ENCODE measurements around the gene GIGYF2.

GIGYF2 gene

DNA sequence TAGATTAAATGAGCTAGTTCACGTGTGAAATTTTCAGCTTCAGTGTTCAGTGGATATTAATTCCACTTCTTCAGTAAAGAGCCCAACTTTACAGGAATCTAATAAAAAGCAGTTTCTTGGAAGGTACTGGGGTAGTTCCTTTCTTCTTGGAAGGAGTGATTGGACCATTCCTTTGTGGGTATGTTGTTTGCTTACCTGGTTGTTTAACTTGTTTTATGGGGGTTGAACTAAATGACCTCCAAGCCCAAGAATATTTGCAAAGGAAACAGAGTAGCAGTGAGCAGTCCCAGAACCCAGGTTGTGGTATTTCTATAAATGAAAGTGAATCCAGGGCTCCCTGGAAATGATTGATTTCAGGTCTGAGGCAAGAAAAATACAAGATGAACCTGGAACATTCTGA is 47.8 kb downstream of the GIGYF2 start:
- Histone ChIP-seq H3K79me1 (ENCODE audit: low read length) (peaks cover 2% of the 10 kb centered on the region), H3K36me3 (ENCODE audit: control insufficient read depth, insufficient read depth, low read length) (no peaks in the 10 kb centered on the region), H3K9ac (ENCODE audit: low read length) (no peak overlapping the region), H3K56ac (ENCODE audit: low read length) (no peak overlapping the region), H2BK120ac (ENCODE audit: low read depth, low read length) (no peak overlapping the region), H3K4me2 (ENCODE audit: low read length) (no peak overlapping the region), H3K79me2 (ENCODE audit: control insufficient read depth, insufficient read depth, low read length) (no peaks in the 10 kb centered on the region), H3K23ac (ENCODE audit: low read length) (no peak overlapping the region), H3K27me3 (ENCODE audit: insufficient read depth, low read length, poor library complexity) (no peaks in the 10 kb centered on the region), H3K27ac (ENCODE audit: low read depth, low read length) (no peak overlapping the region), H2BK5ac (ENCODE audit: low read length) (no peak overlapping the region), H4K8ac (ENCODE audit: low read depth, low read length) (no peak overlapping the region), H3K4me3 (ENCODE audit: low read length) (no peak overlapping the region), H4K5ac (ENCODE audit: low read length) (no peak overlapping the region), H3K4me1 (ENCODE audit: control insufficient read depth, low read depth, low read length) (peaks cover 2% of the 10 kb centered on the region), H3K4ac (ENCODE audit: low read depth, low read length) (no peak overlapping the region), H3K18ac (ENCODE audit: low read length) (no peak overlapping the region), H2AK5ac (ENCODE audit: low read length) (no peak overlapping the region), H2BK15ac (replicated peaks; ENCODE audit: low read depth) (no peak overlapping the region)
- no peak for DNase-seq
- WGBS (ENCODE audit: extremely low coverage, insufficient coverage, low lambda C conversion rate) = no CpG with 5 or more reads among the region's 1 CpG

DNA sequence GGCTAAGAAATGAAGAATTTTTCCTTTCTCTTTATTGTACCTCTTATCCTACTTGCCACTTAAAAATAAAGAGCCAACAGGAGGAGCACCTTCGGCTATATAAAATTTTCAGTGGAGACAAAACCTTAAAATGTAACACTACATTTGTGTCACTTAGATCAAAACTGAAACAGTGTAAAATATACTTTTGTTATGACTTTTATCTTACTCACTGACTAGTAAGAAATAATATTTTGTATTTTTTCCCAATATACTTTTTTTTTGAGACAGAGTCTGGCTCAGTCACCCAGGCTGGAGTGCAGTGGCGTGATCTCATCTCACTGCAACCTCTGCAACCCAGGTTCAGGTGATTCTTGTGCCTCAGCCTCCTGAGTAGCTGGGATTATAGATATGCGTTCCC is 50.9 kb downstream of the GIGYF2 start:
- Histone ChIP-seq H3K4me3 (ENCODE audit: low read length) (no peak overlapping the region), H2BK15ac (replicated peaks; ENCODE audit: low read depth) (no peak overlapping the region), H3K27ac (ENCODE audit: low read depth, low read length) (no peak overlapping the region), H3K4me1 (ENCODE audit: control insufficient read depth, low read depth, low read length) (no peaks in the 10 kb centered on the region), H3K4me2 (ENCODE audit: low read length) (no peak overlapping the region), H2BK120ac (ENCODE audit: low read depth, low read length) (no peak overlapping the region), H3K79me1 (ENCODE audit: low read length) (no peaks in the 10 kb centered on the region), H3K27me3 (ENCODE audit: insufficient read depth, low read length, poor library complexity) (no peaks in the 10 kb centered on the region), H3K9ac (ENCODE audit: low read length) (no peak overlapping the region), H3K23ac (ENCODE audit: low read length) (no peak overlapping the region), H3K36me3 (ENCODE audit: control insufficient read depth, insufficient read depth, low read length) (no peaks in the 10 kb centered on the region), H3K4ac (ENCODE audit: low read depth, low read length) (no peak overlapping the region), H4K5ac (ENCODE audit: low read length) (no peak overlapping the region), H2BK5ac (ENCODE audit: low read length) (no peak overlapping the region), H3K79me2 (ENCODE audit: control insufficient read depth, insufficient read depth, low read length) (no peaks in the 10 kb centered on the region), H2AK5ac (ENCODE audit: low read length) (no peak overlapping the region), H3K18ac (ENCODE audit: low read length) (no peak overlapping the region), H3K56ac (ENCODE audit: low read length) (no peak overlapping the region), H4K8ac (ENCODE audit: low read depth, low read length) (no peak overlapping the region)
- WGBS (ENCODE audit: extremely low coverage, insufficient coverage, low lambda C conversion rate) = no CpG with 5 or more reads among the region's 3 CpGs
- no peak for DNase-seq

DNA sequence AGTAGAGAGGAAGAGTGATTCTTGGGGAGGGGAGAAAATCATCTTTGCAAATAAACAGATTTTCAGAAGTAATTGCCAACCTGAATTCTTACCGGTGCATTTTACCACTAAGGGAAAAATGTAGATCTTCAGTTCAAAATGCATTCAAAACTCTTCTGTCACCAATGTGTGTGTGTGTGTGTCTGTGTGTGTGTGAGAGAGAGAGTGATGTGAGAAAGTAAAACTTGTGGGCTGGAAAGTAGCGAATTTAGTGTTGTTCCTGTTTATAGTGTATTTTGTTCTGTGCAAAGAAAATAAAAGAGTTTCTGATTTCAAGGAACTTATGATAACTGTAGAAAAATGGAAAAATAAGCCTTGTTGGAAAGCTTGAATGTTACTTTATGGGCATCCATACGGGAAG is 52.2 kb downstream of the GIGYF2 start:
- Histone ChIP-seq H2AK5ac (ENCODE audit: low read length) (no peak overlapping the region), H2BK120ac (ENCODE audit: low read depth, low read length) (no peak overlapping the region), H3K79me1 (ENCODE audit: low read length) (no peaks in the 10 kb centered on the region), H4K5ac (ENCODE audit: low read length) (no peak overlapping the region), H3K27me3 (ENCODE audit: insufficient read depth, low read length, poor library complexity) (no peaks in the 10 kb centered on the region), H3K27ac (ENCODE audit: low read depth, low read length) (no peak overlapping the region), H3K79me2 (ENCODE audit: control insufficient read depth, insufficient read depth, low read length) (no peaks in the 10 kb centered on the region), H3K36me3 (ENCODE audit: control insufficient read depth, insufficient read depth, low read length) (no peaks in the 10 kb centered on the region), H2BK15ac (replicated peaks; ENCODE audit: low read depth) (no peak overlapping the region), H3K9ac (ENCODE audit: low read length) (no peak overlapping the region), H2BK5ac (ENCODE audit: low read length) (no peak overlapping the region), H3K18ac (ENCODE audit: low read length) (no peak overlapping the region), H3K4me1 (ENCODE audit: control insufficient read depth, low read depth, low read length) (no peaks in the 10 kb centered on the region), H3K4me2 (ENCODE audit: low read length) (no peak overlapping the region), H3K23ac (ENCODE audit: low read length) (no peak overlapping the region), H3K4me3 (ENCODE audit: low read length) (no peak overlapping the region), H3K4ac (ENCODE audit: low read depth, low read length) (no peak overlapping the region), H3K56ac (ENCODE audit: low read length) (no peak overlapping the region), H4K8ac (ENCODE audit: low read depth, low read length) (no peak overlapping the region)
- no peak for DNase-seq
- 100% methylated on average over 1 of the region's 3 CpGs for WGBS (ENCODE audit: extremely low coverage, insufficient coverage, low lambda C conversion rate)

DNA sequence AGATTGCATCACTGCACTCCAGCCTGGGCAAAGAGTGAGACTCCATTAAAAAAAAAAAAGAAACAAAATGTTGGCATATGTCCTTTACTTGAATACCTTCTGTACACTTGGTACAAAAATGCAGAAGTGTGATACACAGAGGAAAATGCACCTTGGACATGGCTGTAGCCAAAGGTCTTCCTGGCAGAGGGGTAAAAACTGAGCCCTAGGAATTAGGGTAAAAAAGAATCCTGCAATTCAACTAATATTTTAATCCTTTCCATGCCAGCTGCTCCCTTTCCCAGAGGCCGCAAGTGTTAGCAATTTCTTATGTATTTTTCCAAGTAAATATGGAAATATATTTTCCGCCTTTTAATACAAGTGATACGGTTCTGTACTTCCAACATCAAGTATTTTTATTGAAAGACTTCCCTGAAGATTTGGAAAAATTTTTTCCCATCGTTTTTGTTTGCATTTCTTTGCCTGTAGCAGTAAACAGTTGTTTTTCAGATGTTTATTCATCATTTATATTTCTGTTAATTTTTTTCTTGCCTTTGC is 53.1 kb downstream of the GIGYF2 start:
- Histone ChIP-seq H2BK15ac (replicated peaks; ENCODE audit: low read depth) (no peak overlapping the region), H3K4me2 (ENCODE audit: low read length) (no peak overlapping the region), H4K8ac (ENCODE audit: low read depth, low read length) (no peak overlapping the region), H3K79me1 (ENCODE audit: low read length) (no peaks in the 10 kb centered on the region), H4K5ac (ENCODE audit: low read length) (no peak overlapping the region), H3K27ac (ENCODE audit: low read depth, low read length) (no peak overlapping the region), H3K23ac (ENCODE audit: low read length) (no peak overlapping the region), H2AK5ac (ENCODE audit: low read length) (no peak overlapping the region), H3K36me3 (ENCODE audit: control insufficient read depth, insufficient read depth, low read length) (no peaks in the 10 kb centered on the region), H2BK5ac (ENCODE audit: low read length) (no peak overlapping the region), H3K4me1 (ENCODE audit: control insufficient read depth, low read depth, low read length) (no peaks in the 10 kb centered on the region), H3K79me2 (ENCODE audit: control insufficient read depth, insufficient read depth, low read length) (no peaks in the 10 kb centered on the region), H3K4me3 (ENCODE audit: low read length) (no peak overlapping the region), H2BK120ac (ENCODE audit: low read depth, low read length) (no peak overlapping the region), H3K27me3 (ENCODE audit: insufficient read depth, low read length, poor library complexity) (no peaks in the 10 kb centered on the region), H3K18ac (ENCODE audit: low read length) (no peak overlapping the region), H3K4ac (ENCODE audit: low read depth, low read length) (no peak overlapping the region), H3K56ac (ENCODE audit: low read length) (no peak overlapping the region), H3K9ac (ENCODE audit: low read length) (no peak overlapping the region)
- no peak for DNase-seq
- WGBS (ENCODE audit: extremely low coverage, insufficient coverage, low lambda C conversion rate) = no CpG with 5 or more reads among the region's 4 CpGs

DNA sequence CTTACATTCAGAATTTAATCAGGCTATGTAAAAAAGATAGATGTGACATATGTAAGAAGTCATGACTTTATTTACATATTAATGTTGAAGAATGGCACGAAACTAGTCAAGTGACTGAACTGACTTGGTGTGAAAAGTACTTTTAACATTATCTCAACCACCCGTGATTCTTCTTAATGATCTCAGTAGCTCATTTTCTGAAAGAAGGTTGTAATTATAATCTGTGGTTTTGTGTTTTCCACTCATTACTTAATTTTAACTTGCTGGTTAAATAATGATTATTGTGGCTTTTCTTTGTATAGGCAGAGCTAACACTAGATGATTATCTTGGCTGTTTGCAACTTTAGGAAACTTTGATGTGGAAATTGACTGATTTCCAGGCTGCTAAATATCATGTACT is 60.8 kb downstream of the GIGYF2 start:
- WGBS (ENCODE audit: extremely low coverage, insufficient coverage, low lambda C conversion rate) = no CpG with 5 or more reads among the region's 2 CpGs
- no peak overlapping the region for H2BK15ac ChIP-seq (replicated peaks; ENCODE audit: low read depth)
- H3K27ac ChIP-seq (ENCODE audit: low read depth, low read length) = no peak overlapping the region
- H3K79me1 ChIP-seq (ENCODE audit: low read length) = no peaks in the 10 kb centered on the region
- no peak overlapping the region for H3K4me2 ChIP-seq (ENCODE audit: low read length)
- H3K36me3 ChIP-seq (ENCODE audit: control insufficient read depth, insufficient read depth, low read length) = no peaks in the 10 kb centered on the region
- H3K4me3 ChIP-seq (ENCODE audit: low read length) = no peak overlapping the region
- H3K56ac ChIP-seq (ENCODE audit: low read length) = no peak overlapping the region
- no peak overlapping the region for H3K23ac ChIP-seq (ENCODE audit: low read length)
- no peak overlapping the region for H3K9ac ChIP-seq (ENCODE audit: low read length)
- H4K8ac ChIP-seq (ENCODE audit: low read depth, low read length) = no peak overlapping the region
- H2BK5ac ChIP-seq (ENCODE audit: low read length) = no peak overlapping the region
- H4K5ac ChIP-seq (ENCODE audit: low read length) = no peak overlapping the region
- H3K18ac ChIP-seq (ENCODE audit: low read length) = no peak overlapping the region
- H2BK120ac ChIP-seq (ENCODE audit: low read depth, low read length) = no peak overlapping the region
- H3K27me3 ChIP-seq (ENCODE audit: insufficient read depth, low read length, poor library complexity) = no peaks in the 10 kb centered on the region
- no peak for DNase-seq
- no peaks in the 10 kb centered on the region for H3K79me2 ChIP-seq (ENCODE audit: control insufficient read depth, insufficient read depth, low read length)
- H3K4ac ChIP-seq (ENCODE audit: low read depth, low read length) = no peak overlapping the region
- no peaks in the 10 kb centered on the region for H3K4me1 ChIP-seq (ENCODE audit: control insufficient read depth, low read depth, low read length)
- H2AK5ac ChIP-seq (ENCODE audit: low read length) = no peak overlapping the region

DNA sequence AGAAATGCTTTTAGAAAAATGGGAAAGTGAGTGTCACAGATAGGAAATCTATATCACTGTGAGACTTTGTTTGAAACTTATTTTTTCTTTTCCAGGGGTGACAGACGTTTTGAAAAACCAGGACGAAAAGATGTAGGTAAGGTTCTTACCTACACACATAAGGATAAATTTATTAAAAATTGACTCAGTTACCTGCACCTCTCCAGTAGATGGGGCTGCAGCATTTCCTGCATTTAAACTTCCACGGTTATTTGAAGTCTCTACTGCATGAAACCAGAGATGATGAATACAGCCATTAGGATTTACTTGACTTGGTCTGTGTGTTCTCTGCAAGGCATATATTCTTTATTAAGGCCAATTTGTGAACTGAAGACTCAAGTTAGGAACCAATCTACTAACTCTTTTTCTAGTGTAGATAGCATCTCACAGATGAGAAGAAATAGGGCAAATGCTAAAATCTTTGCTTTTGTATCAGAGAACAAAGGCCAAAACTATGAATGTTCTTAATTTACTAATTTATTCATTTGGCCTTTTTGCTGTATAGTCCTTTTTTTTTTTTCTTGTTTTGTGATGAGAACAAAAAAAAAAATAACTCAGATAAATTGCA is 64.3 kb downstream of the GIGYF2 start:
- Histone ChIP-seq H3K27me3 (ENCODE audit: insufficient read depth, low read length, poor library complexity) (no peaks in the 10 kb centered on the region), H3K79me2 (ENCODE audit: control insufficient read depth, insufficient read depth, low read length) (no peaks in the 10 kb centered on the region), H2BK15ac (replicated peaks; ENCODE audit: low read depth) (no peak overlapping the region), H3K4me1 (ENCODE audit: control insufficient read depth, low read depth, low read length) (no peaks in the 10 kb centered on the region), H3K79me1 (ENCODE audit: low read length) (no peaks in the 10 kb centered on the region), H2AK5ac (ENCODE audit: low read length) (no peak overlapping the region), H3K23ac (ENCODE audit: low read length) (no peak overlapping the region), H3K56ac (ENCODE audit: low read length) (no peak overlapping the region), H3K4me2 (ENCODE audit: low read length) (no peak overlapping the region), H3K18ac (ENCODE audit: low read length) (no peak overlapping the region), H4K5ac (ENCODE audit: low read length) (no peak overlapping the region), H3K4ac (ENCODE audit: low read depth, low read length) (no peak overlapping the region), H2BK5ac (ENCODE audit: low read length) (no peak overlapping the region), H3K9ac (ENCODE audit: low read length) (no peak overlapping the region), H3K36me3 (ENCODE audit: control insufficient read depth, insufficient read depth, low read length) (no peaks in the 10 kb centered on the region), H2BK120ac (ENCODE audit: low read depth, low read length) (no peak overlapping the region), H3K27ac (ENCODE audit: low read depth, low read length) (no peak overlapping the region), H3K4me3 (ENCODE audit: low read length) (no peak overlapping the region), H4K8ac (ENCODE audit: low read depth, low read length) (no peak overlapping the region)
- WGBS (ENCODE audit: extremely low coverage, insufficient coverage, low lambda C conversion rate) = no CpG with 5 or more reads among the region's 3 CpGs
- peak; percentile 44 for DNase-seq
